Stimulated activated memory B cell treated with anti-CD40 and anti-IgM and Interleukin-4, amounts not matched to agents 10 μg/mL and 1 μg/mL and 100 μg/mL, for 72 hours (primary cell): Measurements from ENCODE around the gene VWF.
A peak's percentile ranks its signal among the peaks of the same experiment; 100 is the strongest.

Experiments
- ATAC-seq: fragments of 150-1000 bp; cut with Tn5 transposase; 2 replicates; pipeline ENCODE4 v1.10.0; 2021
- H3K27ac Mint-ChIP-seq: one replicate; pipeline ENCODE4 v1.8.0; 2022; ENCODE audit warnings: mild to moderate bottlenecking, mixed read lengths
- H3K27me3 Mint-ChIP-seq: one replicate; pipeline ENCODE4 v1.8.0; 2022; ENCODE audit warnings: mixed read lengths
- H3K36me3 Mint-ChIP-seq: one replicate; pipeline ENCODE4 v1.8.0; 2022; ENCODE audit warnings: mixed read lengths
- H3K4me1 Mint-ChIP-seq: one replicate; pipeline ENCODE4 v1.8.0; 2022; ENCODE audit warnings: mixed read lengths
- H3K4me3 Mint-ChIP-seq: one replicate; pipeline ENCODE4 v1.8.0; 2022; ENCODE audit warnings: mild to moderate bottlenecking, moderate library complexity, mixed read lengths
- H3K9me3 Mint-ChIP-seq: one replicate; pipeline ENCODE4 v1.8.0; 2022; ENCODE audit warnings: mixed read lengths

The VWF gene

GRCh38 chr12:5914387-5915149, 209.9 kb downstream of the VWF start:
- Mint-ChIP-seq H3K27me3 (peaks cover 21% of the 10 kb centered on the region), H3K36me3 (no peaks in the 10 kb centered on the region), H3K4me3 (no peak overlapping the region), H3K27ac (no peak overlapping the region), H3K9me3 (no peaks in the 10 kb centered on the region), H3K4me1 (no peaks in the 10 kb centered on the region)
- ATAC-seq = no peak

- H3K27ac Mint-ChIP-seq = no peak overlapping the region
- H3K4me3 Mint-ChIP-seq = no peak overlapping the region
- no peak for ATAC-seq
- H3K9me3 Mint-ChIP-seq = no peaks in the 10 kb centered on the region
- no peaks in the 10 kb centered on the region for H3K36me3 Mint-ChIP-seq
- no peaks in the 10 kb centered on the region for H3K4me1 Mint-ChIP-seq
- peaks cover 13% of the 10 kb centered on the region for H3K27me3 Mint-ChIP-seq
Observed at GRCh38 chr12:5913387-5913786, 211.1 kb downstream of the VWF start.

DNA sequence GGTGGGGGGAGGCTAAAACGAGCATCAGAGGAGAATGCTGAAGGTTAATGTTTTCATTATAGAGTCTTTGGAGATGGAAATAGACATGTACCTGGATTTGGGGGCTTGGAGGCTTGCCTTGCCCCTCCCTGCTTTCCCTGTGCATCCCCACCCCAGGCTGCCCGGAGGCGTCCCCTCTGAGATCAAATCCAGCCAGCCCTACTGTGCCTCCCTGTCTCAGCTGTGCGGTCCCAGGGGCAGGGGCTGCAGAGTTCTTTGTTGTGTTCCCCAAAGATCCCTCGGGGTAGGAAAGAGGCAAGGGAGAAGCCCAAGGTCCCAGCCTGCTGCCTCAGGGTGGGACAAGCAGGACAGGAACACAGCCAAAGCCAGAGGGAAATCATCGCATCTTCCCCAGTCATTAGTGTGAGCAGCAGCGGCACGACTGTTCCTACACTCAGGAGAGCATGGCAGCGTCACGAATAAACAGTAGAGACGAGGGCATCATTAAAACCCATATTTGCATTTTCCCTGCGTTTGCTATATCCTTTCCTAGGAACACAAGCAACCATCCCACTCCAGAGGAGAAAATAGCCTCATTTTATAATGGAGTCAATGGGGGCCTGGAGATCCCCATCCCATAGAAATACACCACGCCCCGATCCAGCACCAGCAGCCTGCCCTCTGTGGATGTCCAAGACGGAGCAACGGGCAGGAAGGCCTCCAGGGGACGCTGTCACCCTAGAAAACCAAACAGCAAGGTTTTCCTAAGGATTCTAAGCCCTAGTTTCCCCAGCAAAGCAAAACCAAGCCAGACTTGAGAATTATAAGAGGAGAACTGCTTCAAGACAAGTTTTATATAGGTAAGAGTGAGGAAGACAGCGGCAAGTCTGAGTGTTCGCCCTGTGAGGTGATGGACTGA, 211.8 kb downstream of the VWF start:
- no peaks in the 10 kb centered on the region for H3K4me1 Mint-ChIP-seq
- H3K4me3 Mint-ChIP-seq = no peak overlapping the region
- H3K27ac Mint-ChIP-seq = no peak overlapping the region
- peaks cover 20% of the 10 kb centered on the region for H3K27me3 Mint-ChIP-seq
- ATAC-seq = peak; percentile 17
- H3K36me3 Mint-ChIP-seq = no peaks in the 10 kb centered on the region
- no peaks in the 10 kb centered on the region for H3K9me3 Mint-ChIP-seq

DNA sequence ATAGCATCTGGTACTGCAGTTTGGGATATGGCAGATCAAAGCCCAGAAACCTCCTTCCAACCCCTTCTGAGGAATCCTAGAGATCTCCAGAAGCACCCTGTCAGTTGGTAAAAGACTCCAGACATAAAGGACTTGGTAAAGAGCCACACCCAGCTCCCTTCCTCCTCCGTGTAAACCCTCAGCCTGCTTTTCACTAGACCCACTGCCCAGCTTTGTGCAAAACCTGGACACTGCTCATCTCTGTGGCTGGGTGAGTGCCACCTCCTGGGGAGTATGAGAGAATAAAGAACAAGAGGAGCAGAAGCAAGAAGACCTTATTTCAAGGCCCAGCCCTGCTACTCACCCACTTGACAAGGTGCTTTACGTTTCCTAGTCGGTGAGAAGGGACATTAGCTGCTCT, 212.5 kb downstream of the VWF start:
- Mint-ChIP-seq H3K27ac (no peak overlapping the region), H3K9me3 (no peaks in the 10 kb centered on the region), H3K4me1 (no peaks in the 10 kb centered on the region), H3K27me3 (peaks cover 20% of the 10 kb centered on the region), H3K36me3 (no peaks in the 10 kb centered on the region), H3K4me3 (no peak overlapping the region)
- no peak for ATAC-seq

- H3K27me3 Mint-ChIP-seq = peaks cover 20% of the 10 kb centered on the region
- H3K36me3 Mint-ChIP-seq = no peaks in the 10 kb centered on the region
- H3K9me3 Mint-ChIP-seq = no peaks in the 10 kb centered on the region
- no peak overlapping the region for H3K4me3 Mint-ChIP-seq
- no peak overlapping the region for H3K27ac Mint-ChIP-seq
- no peak for ATAC-seq
- H3K4me1 Mint-ChIP-seq = no peaks in the 10 kb centered on the region
Observed at GRCh38 chr12:5910790-5911548, 213.5 kb downstream of the VWF start.

- Mint-ChIP-seq H3K36me3 (no peaks in the 10 kb centered on the region), H3K27ac (no peak overlapping the region), H3K9me3 (no peaks in the 10 kb centered on the region), H3K4me1 (no peaks in the 10 kb centered on the region), H3K4me3 (no peak overlapping the region), H3K27me3 (peaks cover 24% of the 10 kb centered on the region)
- no peak for ATAC-seq
Observed at GRCh38 chr12:5909560-5909959, 214.9 kb downstream of the VWF start.

DNA sequence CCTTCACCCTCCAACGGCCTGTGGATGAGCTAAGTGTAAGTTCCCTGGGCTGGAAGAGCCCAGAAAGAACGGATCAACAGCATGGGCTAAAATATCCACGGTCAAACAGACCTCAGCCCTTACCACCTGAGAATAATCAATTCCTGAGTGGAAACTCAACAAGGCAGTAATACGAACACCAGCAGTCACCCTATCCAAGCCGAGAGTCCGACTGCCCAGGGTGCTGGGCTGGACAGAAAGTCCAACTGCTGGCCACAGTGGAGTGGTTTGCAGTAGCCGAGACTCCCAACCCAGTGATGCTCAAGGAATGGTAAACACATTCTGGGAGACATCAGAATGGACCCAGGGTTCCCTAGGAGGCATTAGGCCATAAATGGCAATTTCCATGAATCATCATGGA, 216.2 kb downstream of the VWF start:
- no peaks in the 10 kb centered on the region for H3K4me1 Mint-ChIP-seq
- no peak for ATAC-seq
- no peaks in the 10 kb centered on the region for H3K9me3 Mint-ChIP-seq
- H3K27me3 Mint-ChIP-seq = peaks cover 30% of the 10 kb centered on the region
- no peak overlapping the region for H3K27ac Mint-ChIP-seq
- no peak overlapping the region for H3K4me3 Mint-ChIP-seq
- H3K36me3 Mint-ChIP-seq = no peaks in the 10 kb centered on the region

DNA sequence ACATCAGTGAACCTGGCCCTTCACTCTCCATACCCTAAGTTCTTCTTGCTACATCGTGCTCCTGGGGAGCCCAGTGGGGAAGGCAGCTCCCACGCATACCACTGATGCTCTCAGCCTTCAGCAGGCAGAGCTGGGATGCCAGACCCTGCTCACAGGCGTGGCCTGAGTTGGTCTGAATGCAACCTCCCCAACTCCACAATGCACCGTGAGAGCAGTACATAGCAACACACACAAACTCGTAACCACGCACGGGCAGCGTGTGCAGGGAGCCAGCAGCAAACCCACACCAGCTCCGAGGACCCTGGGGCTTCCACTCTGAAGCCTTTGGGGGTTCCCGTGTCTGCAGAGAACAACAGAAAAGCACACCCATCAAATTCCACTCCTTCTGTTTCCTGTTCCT, 216.7 kb downstream of the VWF start:
- ATAC-seq = no peak
- H3K27ac Mint-ChIP-seq = no peak overlapping the region

DNA sequence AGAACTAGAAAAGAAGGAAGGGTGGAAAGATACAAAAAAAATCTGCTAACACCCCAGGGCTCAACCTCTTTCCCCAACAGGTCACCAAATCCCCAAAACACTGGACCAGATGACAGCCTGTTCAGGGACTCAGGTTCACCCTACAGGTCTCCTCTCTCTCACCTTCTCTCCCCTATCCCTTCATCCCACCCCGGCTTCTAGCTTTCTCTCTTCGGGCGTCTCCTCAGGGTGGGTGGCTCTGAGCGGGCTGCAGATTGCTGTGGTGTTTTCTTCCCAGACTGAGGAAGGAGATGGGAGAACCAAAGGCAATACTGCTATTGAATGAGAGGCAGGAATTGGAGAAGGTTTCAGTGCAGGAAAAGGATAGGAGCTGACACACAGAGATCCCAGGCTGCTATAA, 218.7 kb downstream of the VWF start:
- H3K27ac Mint-ChIP-seq = no peak overlapping the region
- H3K36me3 Mint-ChIP-seq = no peaks in the 10 kb centered on the region
- H3K4me1 Mint-ChIP-seq = no peaks in the 10 kb centered on the region
- no peaks in the 10 kb centered on the region for H3K9me3 Mint-ChIP-seq
- ATAC-seq = no peak
- peaks cover 37% of the 10 kb centered on the region for H3K27me3 Mint-ChIP-seq
- no peak overlapping the region for H3K4me3 Mint-ChIP-seq

More for the DNA sequence above, 216.7 kb downstream of the VWF start:
- Mint-ChIP-seq H3K27me3 (peaks cover 25% of the 10 kb centered on the region), H3K9me3 (no peaks in the 10 kb centered on the region), H3K4me3 (no peak overlapping the region), H3K4me1 (no peaks in the 10 kb centered on the region), H3K36me3 (no peaks in the 10 kb centered on the region)

DNA sequence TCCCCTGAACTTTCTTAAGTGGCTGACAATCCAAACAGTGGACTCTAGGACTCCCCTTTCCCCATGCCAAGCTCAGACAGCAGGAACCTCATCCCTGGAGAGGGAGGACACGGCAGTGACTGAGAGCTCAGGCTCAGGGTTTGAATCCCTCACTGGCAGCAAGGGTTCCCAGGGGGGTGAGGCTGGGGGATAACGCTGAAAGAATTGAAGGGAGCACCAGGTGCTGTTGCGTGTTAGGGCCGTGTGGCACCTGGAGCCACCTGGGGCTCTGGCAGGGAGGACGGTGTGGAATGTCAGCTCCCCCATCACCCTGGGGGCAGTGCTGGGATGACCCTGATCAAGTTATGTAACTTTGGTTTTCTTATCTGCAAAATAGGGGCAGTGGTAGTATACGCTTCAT, 219.5 kb downstream of the VWF start:
- no peak overlapping the region for H3K4me3 Mint-ChIP-seq
- no peaks in the 10 kb centered on the region for H3K4me1 Mint-ChIP-seq
- H3K9me3 Mint-ChIP-seq = no peaks in the 10 kb centered on the region
- no peaks in the 10 kb centered on the region for H3K36me3 Mint-ChIP-seq
- H3K27ac Mint-ChIP-seq = no peak overlapping the region
- peaks cover 44% of the 10 kb centered on the region for H3K27me3 Mint-ChIP-seq
- no peak for ATAC-seq

GRCh38 chr12:5904441-5904840, 220.0 kb downstream of the VWF start:
- peaks cover 44% of the 10 kb centered on the region for H3K27me3 Mint-ChIP-seq
- no peak overlapping the region for H3K4me3 Mint-ChIP-seq
- no peaks in the 10 kb centered on the region for H3K36me3 Mint-ChIP-seq
- H3K9me3 Mint-ChIP-seq = no peaks in the 10 kb centered on the region
- H3K4me1 Mint-ChIP-seq = no peaks in the 10 kb centered on the region
- H3K27ac Mint-ChIP-seq = no peak overlapping the region
- no peak for ATAC-seq

DNA sequence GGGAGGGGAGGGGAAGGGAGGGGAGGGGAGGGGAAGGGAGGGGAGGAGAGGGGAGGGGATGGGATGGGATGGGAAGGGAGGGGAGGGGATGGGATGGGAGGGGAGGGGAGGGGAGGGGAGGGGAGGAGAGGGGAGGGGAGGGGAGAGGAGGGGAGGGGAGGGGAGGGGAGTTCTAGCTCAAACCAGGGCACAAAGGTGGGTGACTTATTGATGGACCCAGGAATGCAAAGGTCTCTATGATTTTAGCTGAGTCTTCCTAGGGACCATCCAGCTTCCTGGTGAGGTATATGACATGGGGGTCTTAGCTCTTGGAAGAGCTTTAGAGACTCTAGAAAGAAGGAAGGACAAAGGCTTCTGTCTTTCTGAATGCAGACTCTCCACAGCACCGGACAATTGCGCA, 221.7 kb downstream of the VWF start:
- ATAC-seq = no peak
- H3K36me3 Mint-ChIP-seq = no peaks in the 10 kb centered on the region
- peaks cover 37% of the 10 kb centered on the region for H3K27me3 Mint-ChIP-seq

GRCh38 chr12:5901416-5901815, 223.1 kb downstream of the VWF start:
- Mint-ChIP-seq H3K27ac (no peak overlapping the region), H3K9me3 (no peaks in the 10 kb centered on the region), H3K4me3 (no peak overlapping the region), H3K4me1 (no peaks in the 10 kb centered on the region), H3K27me3 (peaks cover 42% of the 10 kb centered on the region), H3K36me3 (no peaks in the 10 kb centered on the region)
- no peak for ATAC-seq

More for the DNA sequence above, 221.7 kb downstream of the VWF start:
- Mint-ChIP-seq H3K27ac (no peak overlapping the region), H3K4me3 (no peak overlapping the region), H3K9me3 (no peaks in the 10 kb centered on the region), H3K4me1 (no peaks in the 10 kb centered on the region)

- H3K27me3 Mint-ChIP-seq = peaks cover 42% of the 10 kb centered on the region
- no peaks in the 10 kb centered on the region for H3K4me1 Mint-ChIP-seq
- no peak overlapping the region for H3K27ac Mint-ChIP-seq
- no peaks in the 10 kb centered on the region for H3K36me3 Mint-ChIP-seq
- no peaks in the 10 kb centered on the region for H3K9me3 Mint-ChIP-seq
- ATAC-seq = no peak
- H3K4me3 Mint-ChIP-seq = no peak overlapping the region
Observed at GRCh38 chr12:5900533-5901205, 223.8 kb downstream of the VWF start.

GRCh38 chr12:5900076-5900475, 224.4 kb downstream of the VWF start:
- Mint-ChIP-seq H3K27ac (no peak overlapping the region), H3K9me3 (no peaks in the 10 kb centered on the region), H3K27me3 (peaks cover 48% of the 10 kb centered on the region), H3K4me1 (no peaks in the 10 kb centered on the region), H3K4me3 (no peak overlapping the region), H3K36me3 (no peaks in the 10 kb centered on the region)
- no peak for ATAC-seq
